Tibial nerve (tissue), 4 donors: ENCODE data around the gene AHNAK2. TPM values are rescaled to one million over a fixed set of nuclear protein-coding genes. Genes with fewer than 3 reads are reported as not detected.

Experiments used
- DNase-seq, 2 donors: peaks; one replicate each; pipeline ENCODE4 v3.0.0-alpha.2; 2019; ENCODE audit warnings: low spot score in 2 of 2
- H3K27ac ChIP-seq, 4 donors: fragments of 200-600 bp; sonication (generic) in 3 of 4; one replicate each; pipeline ENCODE4 v1.5.1; 2017 to 2019; ENCODE audit warnings: mild to moderate bottlenecking in 1 of 4
- H3K27me3 ChIP-seq, 2 donors: fragments of 200-600 bp; sonication (generic) in 1 of 2; one replicate each; pipeline versions ENCODE4 v1.5.1 to v1.6.0; 2017 to 2019
- H3K36me3 ChIP-seq, 3 donors: fragments of 200-600 bp; sonication (generic); one replicate each; pipeline ENCODE4 v1.5.1; 2018 to 2019
- H3K4me1 ChIP-seq, 4 donors: fragments of 200-600 bp; sonication (generic) in 3 of 4; one replicate each; pipeline ENCODE4 v1.5.1; 2017 to 2019
- H3K4me3 ChIP-seq, 4 donors: fragments of 200-600 bp; sonication (generic) in 3 of 4; one replicate each; pipeline ENCODE4 v1.5.1; 2017 to 2019; ENCODE audit warnings: mild to moderate bottlenecking in 1 of 4, moderate library complexity in 1 of 4
- H3K9me3 ChIP-seq, 4 donors: fragments of 200-600 bp; sonication (generic) in 3 of 4; one replicate each; pipeline ENCODE4 v1.5.1; 2017 to 2019
- EP300 ChIP-seq, 2 donors: sonication (generic); formaldehyde crosslinking; IDR thresholded peaks; one replicate each; pipeline ENCODE4 v1.6.1; 2017; ENCODE audit warnings: antibody characterized with exemption in 2 of 2, mild to moderate bottlenecking in 1 of 2
- POLR2A ChIP-seq, 2 donors: fragments of 450-650 bp; IDR thresholded peaks; one replicate each; pipeline ENCODE4 v1.6.1; 2017; ENCODE audit warnings: antibody characterized with exemption in 2 of 2, mild to moderate bottlenecking in 2 of 2, moderate library complexity in 2 of 2
- WGBS, 2 donors: methylation state at CpG; one replicate each; pipeline ENCODE4 v1.1.5; 2018; 5-methylcytosine and 5-hydroxymethylcytosine counted together
- total RNA-seq, 4 donors: library from RNA; depleted of rRNA; stranded (reverse); fragments of >200 nt; gene quantifications; one replicate each; pipeline ENCODE4 v1.1.0, GENCODE V29; 2016
- TF ChIP-seq, protein P1 (sequence below), 5 experiments: fragments of 200-600 bp in 3 of 5; fragments of 450-650 bp in 2 of 5; sonication (generic) in 3 of 5; IDR thresholded peaks; one replicate each; pipeline ENCODE4 v1.5.1; 2016 to 2019; ENCODE audit warnings: antibody characterized with exemption in 5 of 5, mild to moderate bottlenecking in 3 of 5, moderate library complexity in 2 of 5

Gene AHNAK2
- total RNA-seq, 4 donors from 2014 or later: 31.2 to 152 (median 118) TPM

DNA sequence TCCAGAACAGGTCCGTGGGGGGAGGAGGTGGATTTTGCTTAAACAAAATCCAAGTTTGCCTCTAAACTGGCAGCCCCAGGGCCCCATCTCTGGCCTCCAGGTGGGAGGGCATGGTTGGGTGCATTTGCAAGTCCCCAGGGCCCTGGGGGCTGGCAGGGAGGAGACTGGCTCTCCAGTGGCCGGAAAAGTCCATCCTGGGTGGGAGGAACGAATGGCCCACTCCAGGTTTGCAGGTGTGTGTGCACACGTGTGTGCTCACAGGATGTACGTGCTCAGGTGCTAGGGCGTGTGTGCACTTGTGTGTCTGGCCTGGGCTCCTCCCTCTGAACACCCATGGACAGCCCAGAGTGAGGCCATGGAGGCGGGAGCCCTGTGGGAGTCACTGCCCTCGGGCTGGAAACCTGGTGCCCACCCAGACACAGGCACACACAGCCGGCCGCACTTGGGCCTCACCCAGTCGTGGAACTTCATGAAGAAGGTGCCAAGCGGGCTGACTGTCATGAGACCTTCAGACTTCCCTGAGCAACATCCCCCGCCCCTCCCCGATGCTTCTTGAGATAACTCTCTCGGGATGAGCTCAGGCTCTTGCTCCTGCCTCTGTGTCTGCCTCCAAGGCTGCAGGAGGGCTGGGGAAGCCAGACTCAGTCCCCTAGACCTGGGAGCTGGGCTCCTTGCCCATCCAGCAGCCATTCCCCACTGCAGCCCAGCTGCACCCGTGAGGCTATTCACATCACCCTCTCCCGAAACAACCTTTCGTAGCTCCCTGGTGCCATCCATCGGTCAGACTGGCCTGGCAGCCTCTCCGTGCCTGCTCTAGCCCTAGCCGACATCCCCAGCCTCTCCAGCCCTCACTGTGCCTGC lies 9.4 kb downstream of the AHNAK2 start:
- DNase-seq: no peak
- TF ChIP-seq, protein P1, sequence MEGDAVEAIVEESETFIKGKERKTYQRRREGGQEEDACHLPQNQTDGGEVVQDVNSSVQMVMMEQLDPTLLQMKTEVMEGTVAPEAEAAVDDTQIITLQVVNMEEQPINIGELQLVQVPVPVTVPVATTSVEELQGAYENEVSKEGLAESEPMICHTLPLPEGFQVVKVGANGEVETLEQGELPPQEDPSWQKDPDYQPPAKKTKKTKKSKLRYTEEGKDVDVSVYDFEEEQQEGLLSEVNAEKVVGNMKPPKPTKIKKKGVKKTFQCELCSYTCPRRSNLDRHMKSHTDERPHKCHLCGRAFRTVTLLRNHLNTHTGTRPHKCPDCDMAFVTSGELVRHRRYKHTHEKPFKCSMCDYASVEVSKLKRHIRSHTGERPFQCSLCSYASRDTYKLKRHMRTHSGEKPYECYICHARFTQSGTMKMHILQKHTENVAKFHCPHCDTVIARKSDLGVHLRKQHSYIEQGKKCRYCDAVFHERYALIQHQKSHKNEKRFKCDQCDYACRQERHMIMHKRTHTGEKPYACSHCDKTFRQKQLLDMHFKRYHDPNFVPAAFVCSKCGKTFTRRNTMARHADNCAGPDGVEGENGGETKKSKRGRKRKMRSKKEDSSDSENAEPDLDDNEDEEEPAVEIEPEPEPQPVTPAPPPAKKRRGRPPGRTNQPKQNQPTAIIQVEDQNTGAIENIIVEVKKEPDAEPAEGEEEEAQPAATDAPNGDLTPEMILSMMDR (IDR thresholded peaks at IDR 0.05): peak in 1 of 5 experiments; percentile 19
- TF ChIP-seq POLR2A (IDR thresholded peaks at IDR 0.05) (no peak), EP300 (IDR thresholded peaks at IDR 0.05) (no peak)
- peaks cover 0 to 71% (median 28%) of the 10 kb centered on the region in 4 donors for H3K4me1 ChIP-seq
- H3K27me3 ChIP-seq: peaks cover 0 to 26% of the 10 kb centered on the region in 2 donors
- H3K36me3 ChIP-seq: no peaks in the 10 kb centered on the region
- no peaks in the 10 kb centered on the region for H3K9me3 ChIP-seq
- WGBS, 2 donors: 53 to 62% methylated on average over 12 to 19 of the region's 21 CpGs
- peak overlapping the region; percentile 28 to 92 (median 70) for H3K27ac ChIP-seq
- H3K4me3 ChIP-seq: peak overlapping the region in 3 of 4 donors; percentile 15 to 50 (median 19)

DNA sequence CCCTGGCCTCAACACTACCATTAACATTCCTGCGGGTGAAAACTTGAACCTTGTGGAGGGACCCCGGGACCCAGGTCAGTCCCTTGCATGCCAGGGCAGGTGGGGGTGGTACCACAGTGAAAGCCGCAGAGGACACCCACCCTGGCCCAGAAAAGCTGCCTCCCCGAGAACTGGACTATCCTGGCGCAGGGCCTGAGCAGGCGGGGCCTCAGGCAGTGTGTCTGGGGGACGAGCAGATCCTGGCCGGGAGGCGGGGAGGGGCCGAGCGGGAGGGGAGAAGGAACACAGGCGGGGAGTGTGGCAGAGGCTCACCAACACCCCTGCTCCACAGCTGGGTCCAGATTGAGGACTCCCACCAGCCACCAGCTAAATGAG lies 10.0 kb downstream of the AHNAK2 start:
- peak overlapping the region; percentile 19 to 50 (median 26) for H3K4me3 ChIP-seq
- TF ChIP-seq POLR2A (IDR thresholded peaks at IDR 0.05) (no peak), EP300 (IDR thresholded peaks at IDR 0.05) (no peak)
- TF ChIP-seq, protein P1 (IDR thresholded peaks at IDR 0.05): no peak
- peaks cover 0 to 26% of the 10 kb centered on the region in 2 donors for H3K27me3 ChIP-seq
- DNase-seq: peak; percentile 69 to 74
- WGBS, 2 donors: 3 to 12% methylated on average over 12 of the region's 12 CpGs
- H3K36me3 ChIP-seq: no peaks in the 10 kb centered on the region
- no peaks in the 10 kb centered on the region for H3K9me3 ChIP-seq
- H3K27ac ChIP-seq: peak overlapping the region; percentile 28 to 92 (median 70)
- H3K4me1 ChIP-seq: peaks cover 0 to 65% (median 25%) of the 10 kb centered on the region in 4 donors

DNA sequence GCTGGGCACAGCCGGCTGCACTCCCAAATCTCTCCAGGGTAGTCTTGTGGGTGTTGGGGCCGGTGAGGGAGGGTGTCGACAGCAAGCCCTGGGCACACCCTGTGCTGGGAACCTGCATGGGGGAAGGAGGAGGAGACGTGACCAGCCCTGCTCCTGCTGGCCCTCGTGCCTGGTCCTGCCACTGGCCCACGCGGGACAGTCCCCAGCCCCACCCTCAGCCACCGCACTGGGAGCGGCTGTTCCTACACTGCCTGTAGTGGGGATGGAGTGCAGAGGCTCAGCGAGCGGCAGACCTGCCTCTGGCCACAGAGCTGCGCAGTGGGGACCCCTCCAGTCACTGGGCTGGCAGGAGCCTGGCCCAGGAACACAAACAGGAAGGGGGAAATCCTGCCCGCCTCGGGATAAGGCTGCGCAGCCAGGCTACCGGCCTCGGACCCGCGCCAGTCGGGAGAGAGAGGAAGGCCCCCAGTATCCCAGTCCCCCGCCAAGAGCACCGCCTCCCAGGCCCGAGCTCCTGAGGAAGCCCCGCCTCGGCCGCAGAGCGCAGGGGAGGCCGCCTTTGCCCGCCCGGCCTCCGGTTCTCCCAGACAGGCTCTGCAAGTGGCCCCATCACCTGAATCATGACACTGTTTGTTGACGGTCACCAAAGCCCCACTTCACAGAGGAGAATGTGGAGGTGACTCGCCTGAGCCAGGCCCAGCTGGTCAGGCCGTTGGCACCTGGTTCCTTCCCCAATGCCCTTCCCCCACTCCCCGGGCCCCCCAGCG lies 10.6 kb downstream of the AHNAK2 start:
- H3K36me3 ChIP-seq: no peaks in the 10 kb centered on the region
- H3K9me3 ChIP-seq: no peaks in the 10 kb centered on the region
- H3K4me1 ChIP-seq: peaks cover 0 to 59% (median 20%) of the 10 kb centered on the region in 4 donors
- DNase-seq: no peak
- 6 to 7% methylated on average over 12 to 23 of the region's 36 CpGs for WGBS, 2 donors
- peaks cover 0 to 26% of the 10 kb centered on the region in 2 donors for H3K27me3 ChIP-seq
- H3K4me3 ChIP-seq: peak overlapping the region; percentile 19 to 50 (median 26)
- TF ChIP-seq POLR2A (IDR thresholded peaks at IDR 0.05) (no peak), EP300 (IDR thresholded peaks at IDR 0.05) (peak in 1 of 2 donors; percentile 33)
- TF ChIP-seq, protein P1 (IDR thresholded peaks at IDR 0.05): peak in 1 of 5 experiments; percentile 18
- H3K27ac ChIP-seq: peak overlapping the region; percentile 28 to 92 (median 70)

DNA sequence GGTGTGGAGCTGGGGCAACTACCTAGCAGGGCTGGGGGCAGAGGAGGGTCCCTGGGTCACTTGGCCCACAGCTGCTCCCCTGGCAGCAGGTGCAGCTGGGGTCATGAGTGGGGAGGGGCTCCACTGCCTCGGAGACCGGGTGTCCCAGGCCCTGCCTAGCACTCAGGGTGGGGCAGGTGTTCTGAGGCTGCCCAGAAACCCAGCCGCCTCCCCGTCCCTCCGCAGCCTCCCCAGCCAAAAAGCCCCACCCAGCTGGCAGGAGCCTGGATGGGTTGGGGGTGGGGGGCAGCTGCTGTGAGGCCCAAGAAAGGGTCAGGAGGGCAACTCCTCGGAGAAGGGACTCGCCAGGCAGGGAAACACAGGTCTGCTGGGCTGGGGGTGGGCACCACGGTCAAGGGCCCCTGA lies 11.2 kb downstream of the AHNAK2 start:
- Histone ChIP-seq H3K4me1 (peaks cover 0 to 53% (median 17%) of the 10 kb centered on the region in 4 donors), H3K9me3 (no peaks in the 10 kb centered on the region), H3K4me3 (peak overlapping the region in 1 of 4 donors; percentile 50), H3K36me3 (no peaks in the 10 kb centered on the region), H3K27ac (peak overlapping the region; percentile 28 to 92 (median 70)), H3K27me3 (peaks cover 0 to 26% of the 10 kb centered on the region in 2 donors)
- WGBS, 2 donors: 25 to 44% methylated on average over 4 to 8 of the region's 8 CpGs
- DNase-seq: no peak
- TF ChIP-seq EP300 (IDR thresholded peaks at IDR 0.05) (no peak), POLR2A (IDR thresholded peaks at IDR 0.05) (no peak)
- TF ChIP-seq, protein P1 (IDR thresholded peaks at IDR 0.05): no peak
